Ishikawa (cell line): Measurements from ENCODE around the gene CLEC19A.

Experiments used
- CEBPB ChIP-seq: IDR thresholded peaks from 2 replicates; pipeline ENCODE4 v1.6.1; 2012
- CREB1 ChIP-seq: IDR thresholded peaks from 2 replicates; pipeline ENCODE4 v1.6.1; 2012; ENCODE audit warnings: low read depth
- EGR1 ChIP-seq: IDR thresholded peaks from 2 replicates; pipeline ENCODE4 v1.6.1; 2012
- EP300 ChIP-seq: IDR thresholded peaks from 2 replicates; pipeline ENCODE4 v1.6.1; 2012; ENCODE audit warnings: borderline replicate concordance
- FOXM1 ChIP-seq: IDR thresholded peaks from 2 replicates; pipeline ENCODE4 v1.6.1; 2012; ENCODE audit warnings: low read depth, borderline replicate concordance
- MAX ChIP-seq: IDR thresholded peaks from 2 replicates; pipeline ENCODE4 v1.6.1; 2012
- NFIC ChIP-seq: IDR thresholded peaks from 2 replicates; pipeline ENCODE4 v1.6.1; 2012
- RAD21 ChIP-seq: IDR thresholded peaks from 2 replicates; pipeline ENCODE4 v1.6.1; 2012; ENCODE audit warnings: low read depth
- REST ChIP-seq: IDR thresholded peaks from 2 replicates; pipeline ENCODE4 v1.6.1; 2012; ENCODE audit warnings: low read depth, mild to moderate bottlenecking
- TAF1 ChIP-seq: IDR thresholded peaks from 2 replicates; pipeline ENCODE4 v1.6.1; 2012; ENCODE audit warnings: low read depth, mild to moderate bottlenecking
- TCF12 ChIP-seq: IDR thresholded peaks from 2 replicates; pipeline ENCODE4 v1.6.1; 2012; ENCODE audit warnings: low read depth
- TEAD4 ChIP-seq: IDR thresholded peaks from 2 replicates; pipeline ENCODE4 v1.6.1; 2012
- USF1 ChIP-seq: IDR thresholded peaks from 2 replicates; pipeline ENCODE4 v1.6.1; 2012
- YY1 ChIP-seq: IDR thresholded peaks from 2 replicates; pipeline ENCODE4 v1.6.1; 2012; ENCODE audit warnings: low read depth
- ZBTB7A ChIP-seq: IDR thresholded peaks from 2 replicates; pipeline ENCODE4 v1.6.1; 2012; ENCODE audit warnings: low read depth

Gene CLEC19A

GRCh38 chr16:19328364-19328763 lies 42.8 kb downstream of the CLEC19A start:
- TF ChIP-seq YY1 (no peak), REST (no peak), NFIC (no peak), TCF12 (no peak), RAD21 (no peak), CREB1 (no peak), MAX (no peak), EGR1 (no peak), EP300 (no peak), TEAD4 (no peak), TAF1 (no peak), FOXM1 (no peak)

GRCh38 chr16:19329932-19330331 lies 44.4 kb downstream of the CLEC19A start:
- TF ChIP-seq FOXM1 (no peak), USF1 (no peak), EP300 (no peak), ZBTB7A (no peak), YY1 (no peak)

GRCh38 chr16:19330841-19331397 lies 45.4 kb downstream of the CLEC19A start:
- TF ChIP-seq EP300, result no peak
- TF ChIP-seq MAX, result no peak
- no peak for TF ChIP-seq YY1
- TF ChIP-seq FOXM1, result no peak
- TF ChIP-seq CEBPB, result no peak
- no peak for TF ChIP-seq EGR1
- no peak for TF ChIP-seq USF1
- TF ChIP-seq TEAD4, result no peak
- no peak for TF ChIP-seq CREB1
- no peak for TF ChIP-seq NFIC
- TF ChIP-seq REST, result no peak
- no peak for TF ChIP-seq TAF1
- no peak for TF ChIP-seq ZBTB7A
- TF ChIP-seq TCF12, result no peak
- no peak for TF ChIP-seq RAD21

- TF ChIP-seq CREB1 (no peak), EGR1 (no peak), REST (no peak), EP300 (no peak), TEAD4 (no peak), YY1 (no peak), FOXM1 (no peak), USF1 (no peak), CEBPB (no peak), ZBTB7A (no peak), MAX (no peak), NFIC (no peak), RAD21 (no peak), TCF12 (no peak), TAF1 (no peak)
Observed at GRCh38 chr16:19331794-19332193, 46.3 kb downstream of the CLEC19A start.
